GM19438 (cell line): ENCODE data around the gene TIGD3.

Source experiments
- ATAC-seq: cut with Tn5 transposase; IDR thresholded peaks from one replicate; pipeline ENCODE4 v1.9.1; 2021; ENCODE audit warnings: low read depth; ENCODE audit not compliant: unreplicated experiment

The TIGD3 gene

DNA sequence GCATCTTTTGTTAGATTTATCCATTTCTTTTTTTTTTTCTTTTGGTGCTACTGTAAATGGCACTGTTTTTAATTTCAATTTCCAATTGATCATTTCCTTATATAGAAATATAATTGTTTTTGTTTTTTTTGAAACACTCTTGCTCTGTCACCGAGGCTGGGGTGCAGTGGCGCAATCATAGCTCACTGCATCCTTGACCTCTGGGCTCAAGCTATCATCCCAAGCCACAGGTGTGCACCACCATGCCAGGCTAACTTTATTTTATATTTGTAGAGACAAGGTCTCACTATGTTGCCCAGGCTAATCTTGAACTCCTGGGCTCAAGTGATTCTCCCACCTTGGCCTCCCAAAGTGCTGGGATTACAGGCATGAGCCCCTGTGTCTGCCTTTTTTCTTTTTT lies 48.2 kb downstream of the TIGD3 start:
- no peak for ATAC-seq

DNA sequence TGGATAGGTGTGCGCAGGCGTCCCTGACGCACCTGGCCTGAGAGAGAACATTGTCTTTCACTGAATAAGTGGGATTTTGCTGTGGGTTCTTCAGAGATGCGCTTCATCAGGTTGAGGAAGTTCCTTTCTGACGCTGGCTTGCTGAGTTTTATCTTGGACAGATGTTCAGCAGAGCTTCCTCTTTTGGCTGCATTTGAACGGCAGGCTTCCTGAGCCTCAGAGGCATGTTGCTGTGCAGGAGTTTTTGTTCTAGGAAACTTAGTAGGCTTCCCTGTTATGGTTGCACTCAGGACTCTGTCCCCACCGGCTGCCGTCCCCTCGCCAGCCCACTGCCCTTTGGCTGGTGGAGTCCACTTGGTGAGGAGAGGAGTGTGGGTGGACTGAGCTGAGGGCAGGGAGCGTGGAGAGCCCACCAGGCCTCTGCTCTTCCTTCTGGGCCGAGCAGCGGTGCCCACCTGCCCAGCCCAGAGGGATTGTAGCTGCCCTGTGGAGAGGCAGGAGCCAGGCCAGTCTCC lies 49.1 kb downstream of the TIGD3 start:
- ATAC-seq, result no peak

DNA sequence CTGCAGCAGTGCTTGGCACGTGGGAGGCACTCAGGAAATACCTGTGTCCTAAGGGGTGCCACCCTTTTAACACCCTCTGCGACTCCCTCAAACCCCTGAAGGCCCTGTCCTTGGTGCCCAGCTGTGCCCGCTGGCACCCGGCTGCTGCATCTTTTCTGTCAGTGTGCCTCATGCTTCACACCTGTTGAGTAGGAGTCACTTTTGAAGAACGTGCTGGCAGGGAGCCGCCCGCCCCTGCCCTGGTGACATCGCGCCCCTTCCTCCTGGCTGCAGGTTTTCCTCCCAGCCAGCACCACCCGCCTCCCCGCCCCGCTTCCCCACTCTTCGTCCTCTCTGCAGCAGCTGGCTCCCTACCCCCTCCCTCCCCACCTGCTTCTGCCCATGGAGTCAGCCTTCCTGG lies 49.7 kb downstream of the TIGD3 start:
- ATAC-seq, result no peak

DNA sequence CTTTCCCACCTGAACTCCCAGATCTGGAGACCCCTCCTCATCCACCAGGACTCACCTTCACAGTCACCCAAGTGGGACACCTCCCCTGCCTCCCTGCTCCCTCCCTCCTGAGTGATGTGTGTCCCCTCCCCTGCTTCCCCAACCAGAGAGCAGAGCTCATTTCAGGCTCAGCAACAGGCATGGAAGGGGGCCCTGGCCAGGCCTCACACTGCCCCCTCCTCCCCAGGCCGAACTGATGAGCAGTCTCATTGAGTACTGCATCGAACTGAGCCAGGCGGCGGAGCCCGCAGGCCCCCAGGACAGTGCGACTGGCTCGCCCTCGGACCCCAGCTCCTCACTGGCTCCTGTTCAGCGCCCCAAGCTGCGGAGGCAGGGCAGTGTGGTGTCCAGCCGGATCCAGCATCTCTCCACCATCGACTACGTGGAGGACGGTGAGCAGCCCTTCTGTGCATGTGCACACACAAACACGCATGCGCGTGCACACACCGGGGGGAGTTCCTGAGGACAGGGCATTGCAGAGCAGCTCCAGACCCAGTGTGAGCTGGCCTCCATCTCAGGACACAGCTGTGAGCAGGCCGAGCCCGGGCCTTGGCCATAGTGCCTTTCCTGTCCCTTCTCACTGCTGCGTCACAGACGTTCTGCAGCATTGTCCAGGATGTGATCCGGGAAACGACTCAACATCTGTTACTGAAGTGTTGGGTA lies 50.2 kb downstream of the TIGD3 start:
- no peak for ATAC-seq
